Activated CD4-positive, alpha-beta T cell treated with anti-CD3 and anti-CD28 coated beads, Interleukin-2, amount 10 ng/mL, durations not matched to agents 24 days and 14 days (primary cell): ENCODE results near the gene RAP2A. TPM values are rescaled to one million over a fixed set of nuclear protein-coding genes. Genes with fewer than 3 reads are reported as not detected.

Experiments used
- DNase-seq: peaks from one replicate; pipeline ENCODE4 v3.0.0; 2022
- H3K27ac Mint-ChIP-seq: one replicate; pipeline ENCODE4 v1.8.0; 2022; ENCODE audit warnings: mild to moderate bottlenecking, mixed read lengths
- H3K27me3 Mint-ChIP-seq: one replicate; pipeline ENCODE4 v1.8.0; 2022; ENCODE audit warnings: mixed read lengths
- H3K36me3 Mint-ChIP-seq: one replicate; pipeline ENCODE4 v1.8.0; 2022; ENCODE audit warnings: low read depth, mild to moderate bottlenecking, mixed read lengths
- H3K4me1 Mint-ChIP-seq: one replicate; pipeline ENCODE4 v1.8.0; 2021; ENCODE audit warnings: mixed read lengths
- H3K4me3 Mint-ChIP-seq: one replicate; pipeline ENCODE4 v1.8.0; 2022; ENCODE audit warnings: mild to moderate bottlenecking, moderate library complexity, mixed read lengths
- H3K9me3 Mint-ChIP-seq: one replicate; pipeline ENCODE4 v1.8.0; 2021; ENCODE audit warnings: mixed read lengths
- intact Hi-C: fragments of 100-400 bp; cut with micrococcal nuclease; formaldehyde crosslinking; loops from one replicate; pipeline ENCODE4 v1.15.1; 2023
- total RNA-seq: library from RNA; stranded (reverse); gene quantifications from 2 replicates; pipeline ENCODE4 v1.2.3, GENCODE V29; 2022

Gene RAP2A
- total RNA-seq, 1 donor from 2014 or later = 20.8 TPM

DNA sequence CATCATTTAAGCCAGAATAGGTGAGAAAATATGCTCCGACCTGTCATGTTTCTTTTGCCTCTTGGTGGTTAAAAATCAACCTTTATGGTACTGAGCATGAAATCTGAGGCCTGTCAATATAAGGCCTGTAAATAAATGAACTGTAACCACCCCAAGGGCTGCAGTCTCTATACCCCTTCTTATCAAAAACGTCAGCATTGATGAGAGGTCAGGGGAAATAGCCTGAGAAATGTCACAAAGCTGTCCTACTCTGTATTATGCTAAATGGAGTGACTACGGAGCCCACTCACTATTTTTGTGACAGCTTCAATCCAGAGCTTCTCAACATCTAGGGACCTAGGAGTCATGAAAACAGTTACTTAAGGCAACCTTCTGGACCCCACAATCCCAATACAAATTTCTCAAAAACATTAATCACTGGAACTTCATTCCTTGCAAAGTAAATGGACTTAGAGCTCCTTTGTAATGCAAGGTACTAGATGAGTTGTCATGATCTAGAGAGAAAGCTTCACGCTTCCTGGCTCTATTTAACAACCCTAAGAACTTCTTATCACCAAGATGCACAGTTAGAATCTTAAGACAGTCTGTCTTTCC, 2.7 kb upstream of the RAP2A start:
- Mint-ChIP-seq H3K27ac (no peak overlapping the region), H3K36me3 (peaks cover 1% of the 10 kb centered on the region), H3K9me3 (no peaks in the 10 kb centered on the region), H3K27me3 (peaks cover 17% of the 10 kb centered on the region), H3K4me3 (peak overlapping the region; percentile 35), H3K4me1 (peaks cover 24% of the 10 kb centered on the region)
- DNase-seq = no peak
- intact Hi-C loops = loop anchor here (5.0 kb wide), 1 partner anchor 304 kb away; no protein-coding TSS in a partner anchor

- Mint-ChIP-seq H3K4me1 (peaks cover 30% of the 10 kb centered on the region), H3K27me3 (peaks cover 13% of the 10 kb centered on the region), H3K36me3 (peaks cover 1% of the 10 kb centered on the region), H3K4me3 (peak overlapping the region; percentile 94), H3K9me3 (no peaks in the 10 kb centered on the region), H3K27ac (peak overlapping the region; percentile 98)
- intact Hi-C loops = loop anchor here (1.0 to 5.0 kb wide), 4 partner anchors 29 to 1044 kb away; no protein-coding TSS in a partner anchor
- DNase-seq = peak; percentile 63
Measured at GRCh38 chr13:97432232-97432916, 1.6 kb upstream of the RAP2A start.

GRCh38 chr13:97432917-97433726, 847 bp upstream of the RAP2A start:
- H3K36me3 Mint-ChIP-seq = peaks cover 3% of the 10 kb centered on the region
- peak; percentile 100 for DNase-seq
- intact Hi-C loops = loop anchor here (1.0 to 5.0 kb wide), 7 partner anchors 28 to 1756 kb away; partner anchors contain the start of genes DNAJC3 and MBNL2
- H3K9me3 Mint-ChIP-seq = no peaks in the 10 kb centered on the region
- H3K4me1 Mint-ChIP-seq = peaks cover 32% of the 10 kb centered on the region
- peaks cover 12% of the 10 kb centered on the region for H3K27me3 Mint-ChIP-seq
- peak overlapping the region; percentile 98 for H3K27ac Mint-ChIP-seq
- H3K4me3 Mint-ChIP-seq = peak overlapping the region; percentile 94

DNA sequence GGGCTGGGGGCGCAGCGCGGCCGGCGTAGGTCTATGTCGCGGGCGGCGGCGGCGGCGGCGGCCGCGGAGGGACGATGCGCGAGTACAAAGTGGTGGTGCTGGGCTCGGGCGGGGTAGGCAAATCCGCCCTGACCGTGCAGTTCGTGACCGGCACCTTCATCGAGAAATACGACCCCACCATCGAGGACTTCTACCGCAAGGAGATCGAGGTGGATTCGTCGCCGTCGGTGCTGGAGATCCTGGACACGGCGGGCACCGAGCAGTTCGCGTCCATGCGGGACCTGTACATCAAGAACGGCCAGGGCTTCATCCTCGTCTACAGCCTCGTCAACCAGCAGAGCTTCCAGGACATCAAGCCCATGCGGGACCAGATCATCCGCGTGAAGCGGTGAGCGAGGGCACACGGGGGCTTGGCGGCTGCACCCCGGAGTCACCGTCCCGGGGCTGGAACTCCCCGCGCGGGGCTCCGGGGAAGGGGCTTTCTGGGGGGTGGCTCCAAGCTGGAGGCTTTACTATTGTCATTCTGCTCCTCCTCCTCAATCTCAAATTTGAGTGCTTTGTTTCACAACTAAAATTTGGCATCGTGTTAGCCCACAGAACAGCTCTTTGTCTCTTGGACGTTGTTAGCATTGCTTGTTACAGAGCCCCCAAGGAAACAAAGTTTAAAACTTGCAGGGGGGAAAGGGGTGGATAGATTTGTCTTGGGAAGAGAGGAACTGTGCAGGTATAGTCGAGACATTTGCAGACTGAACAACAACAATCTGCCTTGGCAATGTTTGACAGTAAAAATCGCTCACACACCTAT, 630 bp downstream of the RAP2A start:
- Mint-ChIP-seq H3K36me3 (peaks cover 3% of the 10 kb centered on the region), H3K4me1 (peaks cover 32% of the 10 kb centered on the region), H3K4me3 (peak overlapping the region; percentile 94), H3K27ac (peak overlapping the region; percentile 91), H3K27me3 (peaks cover 3% of the 10 kb centered on the region), H3K9me3 (no peaks in the 10 kb centered on the region)
- DNase-seq = peak; percentile 86
- intact Hi-C loops = loop anchor here (5.0 kb wide), 1 partner anchor 307 kb away; no protein-coding TSS in a partner anchor

GRCh38 chr13:97435323-97435722, 1.4 kb downstream of the RAP2A start:
- H3K9me3 Mint-ChIP-seq = no peaks in the 10 kb centered on the region
- peak overlapping the region; percentile 91 for H3K27ac Mint-ChIP-seq
- no peaks in the 10 kb centered on the region for H3K27me3 Mint-ChIP-seq
- intact Hi-C loops = no loop called here
- H3K36me3 Mint-ChIP-seq = peaks cover 3% of the 10 kb centered on the region
- DNase-seq = peak; percentile 7
- peak overlapping the region; percentile 94 for H3K4me3 Mint-ChIP-seq
- peaks cover 32% of the 10 kb centered on the region for H3K4me1 Mint-ChIP-seq

DNA sequence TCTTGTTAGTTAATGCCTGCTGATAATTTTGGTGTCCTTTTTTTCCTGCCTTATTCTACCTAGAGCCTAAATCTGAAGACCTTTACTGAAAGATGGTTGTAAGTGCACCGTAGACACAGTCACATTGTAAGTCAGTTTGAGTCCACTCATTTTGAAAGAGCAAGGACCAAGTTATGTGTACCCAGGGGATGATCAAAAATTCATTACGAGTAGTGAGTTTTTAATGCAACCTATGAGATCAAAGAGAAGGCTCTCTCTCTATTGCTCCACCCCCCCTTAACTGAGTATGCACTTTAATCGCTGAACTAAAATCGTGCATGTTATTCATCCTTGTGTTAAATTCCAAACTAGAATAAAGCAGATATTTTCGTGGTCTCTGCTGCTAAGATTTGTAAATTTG, 1.8 kb downstream of the RAP2A start:
- Mint-ChIP-seq H3K27me3 (no peaks in the 10 kb centered on the region), H3K4me1 (peaks cover 32% of the 10 kb centered on the region), H3K9me3 (no peaks in the 10 kb centered on the region), H3K27ac (peak overlapping the region; percentile 62), H3K36me3 (peaks cover 3% of the 10 kb centered on the region), H3K4me3 (peak overlapping the region; percentile 79)
- intact Hi-C loops = no loop called here
- peak; percentile 55 for DNase-seq

DNA sequence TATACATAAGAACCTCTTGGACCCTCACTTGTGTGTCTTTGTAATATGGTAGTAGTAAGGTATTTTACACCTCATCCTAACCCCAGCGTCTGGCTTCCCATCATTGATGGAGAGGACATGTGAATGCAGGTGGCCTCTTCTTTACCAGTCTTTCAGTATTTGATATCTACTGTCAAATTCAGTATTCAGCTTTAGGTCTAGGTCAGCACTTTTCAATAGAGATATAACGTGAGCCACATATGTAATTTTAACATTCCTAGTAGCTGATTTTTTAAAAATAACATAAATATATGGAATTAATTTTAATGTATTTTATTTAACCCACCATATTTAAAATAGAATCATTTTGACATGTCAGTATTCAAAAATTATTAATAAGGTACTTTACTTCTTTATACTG, 2.9 kb downstream of the RAP2A start:
- no peak overlapping the region for H3K4me3 Mint-ChIP-seq
- intact Hi-C loops = no loop called here
- no peak for DNase-seq
- H3K9me3 Mint-ChIP-seq = no peaks in the 10 kb centered on the region
- H3K4me1 Mint-ChIP-seq = peaks cover 29% of the 10 kb centered on the region
- H3K27ac Mint-ChIP-seq = no peak overlapping the region
- H3K36me3 Mint-ChIP-seq = peaks cover 3% of the 10 kb centered on the region
- H3K27me3 Mint-ChIP-seq = no peaks in the 10 kb centered on the region

GRCh38 chr13:97437729-97438128, 3.8 kb downstream of the RAP2A start:
- Mint-ChIP-seq H3K4me1 (peaks cover 23% of the 10 kb centered on the region), H3K36me3 (peaks cover 4% of the 10 kb centered on the region), H3K27me3 (no peaks in the 10 kb centered on the region), H3K4me3 (no peak overlapping the region), H3K27ac (no peak overlapping the region), H3K9me3 (no peaks in the 10 kb centered on the region)
- no peak for DNase-seq
- intact Hi-C loops = no loop called here

DNA sequence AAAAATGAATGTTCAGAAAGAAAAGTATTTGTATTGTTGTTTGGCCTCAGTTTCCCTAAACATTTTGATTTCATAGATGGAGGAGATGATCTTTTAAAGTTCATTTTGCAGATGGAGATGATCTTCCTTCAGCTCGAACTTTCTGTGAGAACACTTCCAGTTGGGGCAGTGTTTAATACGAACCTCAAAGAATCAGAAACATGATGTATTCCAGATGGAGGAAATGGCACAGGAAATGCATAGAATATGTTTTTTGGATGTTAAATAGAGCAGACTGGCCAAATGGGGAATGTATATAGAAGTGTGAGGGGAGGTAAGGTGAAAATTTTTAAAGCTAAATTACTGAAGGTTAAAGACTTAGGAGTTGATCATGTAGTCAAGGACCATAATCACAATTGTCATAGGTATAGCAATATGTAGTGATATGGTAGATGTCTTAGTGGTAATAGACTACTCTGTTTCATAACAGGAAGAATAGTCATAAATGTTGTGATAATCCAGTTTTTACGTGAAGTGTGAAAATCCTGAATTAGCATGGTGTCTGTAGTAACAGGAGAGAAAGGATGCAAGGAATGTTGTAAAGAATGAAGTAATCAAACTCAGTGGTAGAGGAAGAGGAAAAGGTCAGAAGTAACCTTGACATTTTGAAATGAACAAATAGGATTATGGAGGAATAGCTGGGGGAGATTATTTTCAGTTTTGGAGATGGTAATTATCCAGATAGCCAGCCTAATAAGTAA, 5.1 kb downstream of the RAP2A start:
- Mint-ChIP-seq H3K36me3 (peaks cover 5% of the 10 kb centered on the region), H3K27me3 (no peaks in the 10 kb centered on the region), H3K9me3 (no peaks in the 10 kb centered on the region), H3K27ac (no peak overlapping the region), H3K4me1 (peaks cover 21% of the 10 kb centered on the region), H3K4me3 (no peak overlapping the region)
- intact Hi-C loops = no loop called here
- no peak for DNase-seq

- intact Hi-C loops = no loop called here
- Mint-ChIP-seq H3K4me3 (no peak overlapping the region), H3K9me3 (no peaks in the 10 kb centered on the region), H3K4me1 (peaks cover 15% of the 10 kb centered on the region), H3K27ac (no peak overlapping the region), H3K36me3 (peaks cover 8% of the 10 kb centered on the region), H3K27me3 (no peaks in the 10 kb centered on the region)
- peak; percentile 9 for DNase-seq
Measured at GRCh38 chr13:97440598-97441170, 6.7 kb downstream of the RAP2A start.

DNA sequence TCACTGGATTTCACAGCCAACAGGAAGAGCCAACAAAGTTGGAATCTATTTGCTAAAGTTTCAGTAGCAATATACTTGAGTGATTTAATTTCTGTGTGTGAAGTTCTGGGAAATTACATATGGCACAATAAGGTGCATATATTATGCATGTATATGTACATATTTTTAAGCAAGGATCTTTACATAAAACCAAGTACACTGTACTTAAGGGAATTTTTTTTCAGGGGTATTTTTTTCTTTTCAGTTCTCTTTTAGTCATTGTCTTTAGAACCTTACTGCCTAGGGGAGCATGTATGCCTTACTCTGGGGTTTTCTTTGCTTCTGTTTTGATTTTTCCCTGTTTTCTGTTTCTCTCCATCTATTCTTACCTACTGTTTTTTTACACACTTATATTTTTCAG, 7.4 kb downstream of the RAP2A start:
- no peak for DNase-seq
- Mint-ChIP-seq H3K4me3 (no peak overlapping the region), H3K36me3 (peaks cover 12% of the 10 kb centered on the region), H3K4me1 (peaks cover 8% of the 10 kb centered on the region), H3K27me3 (no peaks in the 10 kb centered on the region), H3K27ac (no peak overlapping the region), H3K9me3 (no peaks in the 10 kb centered on the region)
- intact Hi-C loops = no loop called here

- Mint-ChIP-seq H3K27me3 (no peaks in the 10 kb centered on the region), H3K4me3 (no peak overlapping the region), H3K36me3 (peaks cover 19% of the 10 kb centered on the region), H3K27ac (no peak overlapping the region), H3K9me3 (no peaks in the 10 kb centered on the region), H3K4me1 (peaks cover 2% of the 10 kb centered on the region)
- no peak for DNase-seq
- intact Hi-C loops = no loop called here
Measured at GRCh38 chr13:97445522-97446187, 11.7 kb downstream of the RAP2A start.
